HepG2 (cell line): ENCODE measurements around the gene TRAK1. TPM values are rescaled to one million over a fixed set of nuclear protein-coding genes. Genes with fewer than 3 reads are reported as not detected.

Source experiments
- PHF20 ChIP-seq: sonication (generic); formaldehyde crosslinking; IDR thresholded peaks from 2 replicates; pipeline ENCODE4 v1.5.0; 2020; ENCODE audit warnings: mild to moderate bottlenecking, missing genetic modification reagents
- XRCC5 ChIP-seq: fragments of 200-400 bp; formaldehyde crosslinking; optimal IDR thresholded peaks from 2 replicates; pipeline ENCODE3; 2017; ENCODE audit warnings: mild to moderate bottlenecking, low read length
- ZBTB20 ChIP-seq: sonication (generic); formaldehyde crosslinking; IDR thresholded peaks from 2 replicates; pipeline ENCODE4 v1.8.1; 2023; ENCODE audit warnings: missing genetic modification reagents, low read depth, mild to moderate bottlenecking, borderline replicate concordance
- ZFP37 ChIP-seq: sonication (generic); formaldehyde crosslinking; IDR thresholded peaks from 2 replicates; pipeline ENCODE4 v1.4.0; 2020; ENCODE audit warnings: missing genetic modification reagents, borderline replicate concordance
- ZNF317 ChIP-seq: sonication (generic); formaldehyde crosslinking; IDR thresholded peaks from 2 replicates; pipeline ENCODE4 v1.5.0; 2020; ENCODE audit warnings: mild to moderate bottlenecking, missing genetic modification reagents
- ZNF75D ChIP-seq: sonication (generic); formaldehyde crosslinking; IDR thresholded peaks from 2 replicates; pipeline ENCODE4 v1.8.1; 2023; ENCODE audit warnings: missing genetic modification reagents, mild to moderate bottlenecking, borderline replicate concordance
- polyA plus RNA-seq, 8 experiments: library from polyadenylated mRNA; depleted of rRNA in 3 of 8; stranded (reverse) in 7 of 8; unstranded in 1 of 8; fragments of >200 nt; fragmentation: Illumina TruSeq in 4 of 8; extraction: Trizol in 4 of 8; gene quantifications; 2 replicates each; pipeline versions ENCODE4 v1.2.1 to v1.2.3, GENCODE V29; 2011 to 2016; ENCODE audit warnings: low read depth in 4 of 8, missing spikeins in 1 of 8, mixed read lengths in 1 of 8; ENCODE audit not compliant: insufficient read depth in 1 of 8
- total RNA-seq, 5 experiments: library from RNA; depleted of rRNA; stranded (reverse); fragments of >200 nt; fragmentation: Illumina TruSeq; extraction: Trizol; gene quantifications; 2 replicates each; pipeline ENCODE4 v1.2.3, GENCODE V29; 2016; ENCODE audit warnings: low read depth in 1 of 5
- TF ChIP-seq, protein P1 (sequence below): sonication (generic); formaldehyde crosslinking; IDR thresholded peaks from 2 replicates; pipeline ENCODE4 v1.4.0; 2020; ENCODE audit warnings: mild to moderate bottlenecking, missing genetic modification reagents
- TF ChIP-seq, protein P2 (sequence below): sonication (generic); formaldehyde crosslinking; IDR thresholded peaks from 2 replicates; pipeline ENCODE4 v1.4.0; 2020; ENCODE audit warnings: missing genetic modification reagents
- TF ChIP-seq, protein P3 (sequence below): sonication (generic); formaldehyde crosslinking; IDR thresholded peaks from 2 replicates; pipeline ENCODE4 v1.8.0; 2022; ENCODE audit warnings: missing genetic modification reagents, mild to moderate bottlenecking, moderate library complexity, borderline replicate concordance
- TF ChIP-seq, protein P4 (sequence below): sonication (generic); formaldehyde crosslinking; IDR thresholded peaks from 2 replicates; pipeline ENCODE4 v1.5.1; 2020; ENCODE audit warnings: mild to moderate bottlenecking, missing genetic modification reagents, borderline replicate concordance
- TF ChIP-seq, protein P5 (sequence below): sonication (generic); formaldehyde crosslinking; IDR thresholded peaks from 2 replicates; pipeline ENCODE4 v1.5.0; 2020; ENCODE audit warnings: mild to moderate bottlenecking, missing genetic modification reagents
- TF ChIP-seq, protein P6 (sequence below): sonication (generic); formaldehyde crosslinking; IDR thresholded peaks from 2 replicates; pipeline ENCODE4 v1.4.0; 2020; ENCODE audit warnings: missing genetic modification reagents

Gene TRAK1
- total and polyA plus RNA-seq, 2 of the 13 experiments (the other 11 are each of a cell fraction or from before 2014, with no cell fraction given) = 20.5 to 46.6 TPM

DNA sequence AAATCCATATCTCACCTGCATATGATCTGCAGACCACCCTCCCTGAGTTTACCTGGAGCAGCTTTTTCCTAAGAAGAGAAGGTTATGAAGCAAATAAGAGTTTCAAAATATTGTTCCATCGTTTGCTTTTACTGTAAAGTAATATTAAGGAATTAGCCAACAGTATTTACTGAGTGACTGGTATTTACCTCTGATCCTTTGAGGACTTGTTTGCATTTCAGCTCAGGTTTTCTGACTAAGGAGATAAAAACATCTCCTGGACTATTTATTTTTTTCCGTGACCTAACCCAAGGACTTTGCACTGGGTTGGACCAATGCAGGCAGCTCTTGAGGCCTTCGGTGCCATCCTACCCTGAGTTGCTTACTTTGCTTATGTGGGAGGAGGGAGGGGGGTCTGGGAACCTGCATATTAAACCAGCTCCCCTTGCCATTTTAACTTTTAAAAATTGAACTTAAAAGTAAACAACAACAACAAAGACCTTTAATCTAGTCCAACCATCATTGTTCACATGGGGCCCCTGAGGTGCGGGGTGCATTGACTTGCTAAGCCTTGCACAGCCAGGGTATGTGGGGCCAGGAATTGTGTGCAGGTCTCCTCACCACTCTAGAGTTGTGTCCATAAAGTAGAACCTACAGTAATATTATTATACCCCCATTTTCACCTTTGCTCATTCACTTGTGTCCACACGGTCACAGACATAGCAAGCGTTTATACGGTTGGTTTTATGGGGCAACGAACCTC is 39.3 kb downstream of the TRAK1 start (continued):
- TF ChIP-seq, protein P1, sequence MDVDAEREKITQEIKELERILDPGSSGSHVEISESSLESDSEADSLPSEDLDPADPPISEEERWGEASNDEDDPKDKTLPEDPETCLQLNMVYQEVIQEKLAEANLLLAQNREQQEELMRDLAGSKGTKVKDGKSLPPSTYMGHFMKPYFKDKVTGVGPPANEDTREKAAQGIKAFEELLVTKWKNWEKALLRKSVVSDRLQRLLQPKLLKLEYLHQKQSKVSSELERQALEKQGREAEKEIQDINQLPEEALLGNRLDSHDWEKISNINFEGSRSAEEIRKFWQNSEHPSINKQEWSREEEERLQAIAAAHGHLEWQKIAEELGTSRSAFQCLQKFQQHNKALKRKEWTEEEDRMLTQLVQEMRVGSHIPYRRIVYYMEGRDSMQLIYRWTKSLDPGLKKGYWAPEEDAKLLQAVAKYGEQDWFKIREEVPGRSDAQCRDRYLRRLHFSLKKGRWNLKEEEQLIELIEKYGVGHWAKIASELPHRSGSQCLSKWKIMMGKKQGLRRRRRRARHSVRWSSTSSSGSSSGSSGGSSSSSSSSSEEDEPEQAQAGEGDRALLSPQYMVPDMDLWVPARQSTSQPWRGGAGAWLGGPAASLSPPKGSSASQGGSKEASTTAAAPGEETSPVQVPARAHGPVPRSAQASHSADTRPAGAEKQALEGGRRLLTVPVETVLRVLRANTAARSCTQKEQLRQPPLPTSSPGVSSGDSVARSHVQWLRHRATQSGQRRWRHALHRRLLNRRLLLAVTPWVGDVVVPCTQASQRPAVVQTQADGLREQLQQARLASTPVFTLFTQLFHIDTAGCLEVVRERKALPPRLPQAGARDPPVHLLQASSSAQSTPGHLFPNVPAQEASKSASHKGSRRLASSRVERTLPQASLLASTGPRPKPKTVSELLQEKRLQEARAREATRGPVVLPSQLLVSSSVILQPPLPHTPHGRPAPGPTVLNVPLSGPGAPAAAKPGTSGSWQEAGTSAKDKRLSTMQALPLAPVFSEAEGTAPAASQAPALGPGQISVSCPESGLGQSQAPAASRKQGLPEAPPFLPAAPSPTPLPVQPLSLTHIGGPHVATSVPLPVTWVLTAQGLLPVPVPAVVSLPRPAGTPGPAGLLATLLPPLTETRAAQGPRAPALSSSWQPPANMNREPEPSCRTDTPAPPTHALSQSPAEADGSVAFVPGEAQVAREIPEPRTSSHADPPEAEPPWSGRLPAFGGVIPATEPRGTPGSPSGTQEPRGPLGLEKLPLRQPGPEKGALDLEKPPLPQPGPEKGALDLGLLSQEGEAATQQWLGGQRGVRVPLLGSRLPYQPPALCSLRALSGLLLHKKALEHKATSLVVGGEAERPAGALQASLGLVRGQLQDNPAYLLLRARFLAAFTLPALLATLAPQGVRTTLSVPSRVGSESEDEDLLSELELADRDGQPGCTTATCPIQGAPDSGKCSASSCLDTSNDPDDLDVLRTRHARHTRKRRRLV (CRISPR knock-in tag) = 0 out of 2 replicates have a peak, but pooled peaks have one; percentile 38
- TF ChIP-seq ZFP37 (CRISPR knock-in tag) (no peak), ZNF75D (no peak), ZNF317 (CRISPR knock-in tag) (peak; percentile 96), ZBTB20 (CRISPR knock-in tag) (peak; percentile 67; the same call in 1 of the 2 replicates), XRCC5 (peak; percentile 43), PHF20 (no peak)
- TF ChIP-seq, protein P2, sequence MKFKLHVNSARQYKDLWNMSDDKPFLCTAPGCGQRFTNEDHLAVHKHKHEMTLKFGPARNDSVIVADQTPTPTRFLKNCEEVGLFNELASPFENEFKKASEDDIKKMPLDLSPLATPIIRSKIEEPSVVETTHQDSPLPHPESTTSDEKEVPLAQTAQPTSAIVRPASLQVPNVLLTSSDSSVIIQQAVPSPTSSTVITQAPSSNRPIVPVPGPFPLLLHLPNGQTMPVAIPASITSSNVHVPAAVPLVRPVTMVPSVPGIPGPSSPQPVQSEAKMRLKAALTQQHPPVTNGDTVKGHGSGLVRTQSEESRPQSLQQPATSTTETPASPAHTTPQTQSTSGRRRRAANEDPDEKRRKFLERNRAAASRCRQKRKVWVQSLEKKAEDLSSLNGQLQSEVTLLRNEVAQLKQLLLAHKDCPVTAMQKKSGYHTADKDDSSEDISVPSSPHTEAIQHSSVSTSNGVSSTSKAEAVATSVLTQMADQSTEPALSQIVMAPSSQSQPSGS = peak; percentile 91
- TF ChIP-seq, protein P3, sequence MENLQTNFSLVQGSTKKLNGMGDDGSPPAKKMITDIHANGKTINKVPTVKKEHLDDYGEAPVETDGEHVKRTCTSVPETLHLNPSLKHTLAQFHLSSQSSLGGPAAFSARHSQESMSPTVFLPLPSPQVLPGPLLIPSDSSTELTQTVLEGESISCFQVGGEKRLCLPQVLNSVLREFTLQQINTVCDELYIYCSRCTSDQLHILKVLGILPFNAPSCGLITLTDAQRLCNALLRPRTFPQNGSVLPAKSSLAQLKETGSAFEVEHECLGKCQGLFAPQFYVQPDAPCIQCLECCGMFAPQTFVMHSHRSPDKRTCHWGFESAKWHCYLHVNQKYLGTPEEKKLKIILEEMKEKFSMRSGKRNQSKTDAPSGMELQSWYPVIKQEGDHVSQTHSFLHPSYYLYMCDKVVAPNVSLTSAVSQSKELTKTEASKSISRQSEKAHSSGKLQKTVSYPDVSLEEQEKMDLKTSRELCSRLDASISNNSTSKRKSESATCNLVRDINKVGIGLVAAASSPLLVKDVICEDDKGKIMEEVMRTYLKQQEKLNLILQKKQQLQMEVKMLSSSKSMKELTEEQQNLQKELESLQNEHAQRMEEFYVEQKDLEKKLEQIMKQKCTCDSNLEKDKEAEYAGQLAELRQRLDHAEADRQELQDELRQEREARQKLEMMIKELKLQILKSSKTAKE (CRISPR knock-in tag) = peak; percentile 61; the same call in 1 of the 2 replicates
- TF ChIP-seq, protein P4, sequence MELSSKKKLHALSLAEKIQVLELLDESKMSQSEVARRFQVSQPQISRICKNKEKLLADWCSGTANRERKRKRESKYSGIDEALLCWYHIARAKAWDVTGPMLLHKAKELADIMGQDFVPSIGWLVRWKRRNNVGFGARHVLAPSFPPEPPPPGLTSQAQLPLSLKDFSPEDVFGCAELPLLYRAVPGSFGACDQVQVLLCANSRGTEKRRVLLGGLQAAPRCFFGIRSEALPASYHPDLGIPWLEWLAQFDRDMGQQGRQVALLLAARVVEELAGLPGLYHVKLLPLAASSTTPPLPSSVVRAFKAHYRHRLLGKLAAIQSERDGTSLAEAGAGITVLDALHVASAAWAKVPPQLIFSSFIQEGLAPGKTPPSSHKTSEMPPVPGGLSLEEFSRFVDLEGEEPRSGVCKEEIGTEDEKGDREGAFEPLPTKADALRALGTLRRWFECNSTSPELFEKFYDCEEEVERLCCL (CRISPR knock-in tag) = no peak
- TF ChIP-seq, protein P5, sequence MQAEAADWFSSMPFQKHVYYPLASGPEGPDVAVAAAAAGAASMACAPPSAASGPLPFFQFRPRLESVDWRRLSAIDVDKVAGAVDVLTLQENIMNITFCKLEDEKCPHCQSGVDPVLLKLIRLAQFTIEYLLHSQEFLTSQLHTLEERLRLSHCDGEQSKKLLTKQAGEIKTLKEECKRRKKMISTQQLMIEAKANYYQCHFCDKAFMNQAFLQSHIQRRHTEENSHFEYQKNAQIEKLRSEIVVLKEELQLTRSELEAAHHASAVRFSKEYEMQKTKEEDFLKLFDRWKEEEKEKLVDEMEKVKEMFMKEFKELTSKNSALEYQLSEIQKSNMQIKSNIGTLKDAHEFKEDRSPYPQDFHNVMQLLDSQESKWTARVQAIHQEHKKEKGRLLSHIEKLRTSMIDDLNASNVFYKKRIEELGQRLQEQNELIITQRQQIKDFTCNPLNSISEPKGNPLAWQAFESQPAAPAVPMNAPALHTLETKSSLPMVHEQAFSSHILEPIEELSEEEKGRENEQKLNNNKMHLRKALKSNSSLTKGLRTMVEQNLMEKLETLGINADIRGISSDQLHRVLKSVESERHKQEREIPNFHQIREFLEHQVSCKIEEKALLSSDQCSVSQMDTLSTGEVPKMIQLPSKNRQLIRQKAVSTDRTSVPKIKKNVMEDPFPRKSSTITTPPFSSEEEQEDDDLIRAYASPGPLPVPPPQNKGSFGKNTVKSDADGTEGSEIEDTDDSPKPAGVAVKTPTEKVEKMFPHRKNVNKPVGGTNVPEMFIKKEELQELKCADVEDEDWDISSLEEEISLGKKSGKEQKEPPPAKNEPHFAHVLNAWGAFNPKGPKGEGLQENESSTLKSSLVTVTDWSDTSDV (CRISPR knock-in tag) = no peak
- TF ChIP-seq, protein P6, sequence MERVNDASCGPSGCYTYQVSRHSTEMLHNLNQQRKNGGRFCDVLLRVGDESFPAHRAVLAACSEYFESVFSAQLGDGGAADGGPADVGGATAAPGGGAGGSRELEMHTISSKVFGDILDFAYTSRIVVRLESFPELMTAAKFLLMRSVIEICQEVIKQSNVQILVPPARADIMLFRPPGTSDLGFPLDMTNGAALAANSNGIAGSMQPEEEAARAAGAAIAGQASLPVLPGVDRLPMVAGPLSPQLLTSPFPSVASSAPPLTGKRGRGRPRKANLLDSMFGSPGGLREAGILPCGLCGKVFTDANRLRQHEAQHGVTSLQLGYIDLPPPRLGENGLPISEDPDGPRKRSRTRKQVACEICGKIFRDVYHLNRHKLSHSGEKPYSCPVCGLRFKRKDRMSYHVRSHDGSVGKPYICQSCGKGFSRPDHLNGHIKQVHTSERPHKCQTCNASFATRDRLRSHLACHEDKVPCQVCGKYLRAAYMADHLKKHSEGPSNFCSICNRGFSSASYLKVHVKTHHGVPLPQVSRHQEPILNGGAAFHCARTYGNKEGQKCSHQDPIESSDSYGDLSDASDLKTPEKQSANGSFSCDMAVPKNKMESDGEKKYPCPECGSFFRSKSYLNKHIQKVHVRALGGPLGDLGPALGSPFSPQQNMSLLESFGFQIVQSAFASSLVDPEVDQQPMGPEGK (CRISPR knock-in tag) = peak; percentile 81; the same call in 1 of the 2 replicates
